Pancreas (tissue), 10 donors: Measurements from ENCODE around the gene TOM1. TPM values are rescaled to one million over a fixed set of nuclear protein-coding genes. Genes with fewer than 3 reads are reported as not detected.

Experiments used
- ATAC-seq, 4 donors: fragments of 200-7000 bp; cut with Tn5 transposase; one replicate each; pipeline versions ENCODE4 v1.8.0 to v1.9.1; 2020; ENCODE audit warnings: mild to moderate bottlenecking in 4 of 4, moderate library complexity in 4 of 4
- DNase-seq, 6 donors: peaks; one replicate each; pipeline ENCODE4 v3.0.0-alpha.2; 2020
- FAIRE-seq: peaks from 2 replicates; lab custom pipeline; 2012; peaks lifted over from hg19 to GRCh38; lab: Jason Lieb, UNC
- H3K27ac ChIP-seq, 4 donors: fragments of 200-600 bp; sonication (generic); 1 replicate in 3 of 4; 2 replicates in 1 of 4; pipeline versions ENCODE4 v1.5.0 to v1.8.0; 2020
- H3K27me3 ChIP-seq, 4 donors: fragments of 200-600 bp; one replicate each; pipeline ENCODE4 v1.8.0; 2021
- H3K36me3 ChIP-seq, 3 donors: fragments of 200-600 bp; sonication (generic) in 1 of 3; one replicate each; pipeline versions ENCODE4 v1.5.0 to v1.8.0; 2020 to 2021
- H3K4me1 ChIP-seq, 3 donors: fragments of 200-600 bp; one replicate each; pipeline ENCODE4 v1.8.0; 2021
- H3K4me3 ChIP-seq, 4 donors: fragments of 200-600 bp; sonication (generic) in 2 of 4; one replicate each; pipeline versions ENCODE4 v1.5.0 to v1.8.0; 2020 to 2021
- H3K9me3 ChIP-seq, 4 donors: fragments of 200-600 bp; one replicate each; pipeline ENCODE4 v1.8.0; 2021
- CTCF ChIP-seq, 4 donors: fragments of 200-600 bp; sonication (generic) in 3 of 4; IDR thresholded peaks; one replicate each; pipeline versions ENCODE4 v1.5.0 to v1.8.0; 2021; ENCODE audit warnings: antibody characterized with exemption in 4 of 4
- WGBS, 2 donors: extraction: QIAGEN DNeasy Blood & Tissue Kit; methylation state at CpG; one replicate each; pipeline ENCODE4 v1.1.7; 2013; 5-methylcytosine and 5-hydroxymethylcytosine counted together
- intact Hi-C, 3 donors: fragments of 100-400 bp; cut with DNase I; formaldehyde crosslinking; loops; one replicate each; pipeline versions ENCODE4 v1.11.1 to v1.14.2; 2022
- polyA plus RNA-seq, 2 donors: library from polyadenylated mRNA; stranded (reverse); fragments of 200-250 nt; gene quantifications; one replicate each; pipeline ENCODE4 v1.2.3, GENCODE V29; 2013
- total RNA-seq, 6 donors: library from RNA; stranded (reverse); fragmentation: NEBNext Ultra II Directional in 4 of 6; extraction: Animal tissue kit (Norgen Biotek cat#: 25700) in 4 of 6; gene quantifications; one replicate each; pipeline versions ENCODE4 v1.2.1 to v1.2.4, GENCODE V29; 2021 to 2023
- donor health status: healthy with polysubstance abuse.
- donor health status: DM: no; HTN: no; CAD: no; lungs with moderate emphysema.
- donor health status: DM: no; HTN: no; CAD: no.
- donor health status: control.
- donor health status: control.
- donor health status: Bipolar disorder and iron deficiency.
- donor health status: DM: yes; HTN: yes; CAD: no.
- donor health status: DM: no; HTN: no; CAD: no.
- donor health status: DM: no; HTN: no; CAD: no.
- donor health status: DM: yes; HTN: yes; CAD: no.

TOM1 gene
- total and polyA plus RNA-seq, 8 donors, result 18.4 to 33.7 (median 21.0) TPM

GRCh38 chr22:35353318-35353717 lies 53.6 kb downstream of the TOM1 start:
- Histone ChIP-seq H3K27me3 (no peaks in the 10 kb centered on the region), H3K9me3 (no peaks in the 10 kb centered on the region), H3K4me1 (peaks cover 0 to 12% (median 8%) of the 10 kb centered on the region in 3 donors), H3K4me3 (no peak overlapping the region), H3K36me3 (no peaks in the 10 kb centered on the region), H3K27ac (peak overlapping the region in 1 of 4 donors; percentile 51)
- ATAC-seq, result no peak
- no peak for TF ChIP-seq CTCF (IDR thresholded peaks at IDR 0.05)
- WGBS, 2 donors, result 68 to 74% methylated on average over 12 of the region's 12 CpGs
- FAIRE-seq, result no peak
- peak in 1 of 6 donors; percentile 49 for DNase-seq
- intact Hi-C loops, result loop anchor here in 1 of 3 donors (10.0 kb wide), 1 partner anchor 231 kb away; no protein-coding TSS in a partner anchor

GRCh38 chr22:35354068-35354467 lies 54.4 kb downstream of the TOM1 start:
- intact Hi-C loops, result loop anchor here in 1 of 3 donors (10.0 kb wide), 1 partner anchor 231 kb away; no protein-coding TSS in a partner anchor
- Histone ChIP-seq H3K27ac (no peak overlapping the region), H3K4me1 (peaks cover 0 to 12% (median 8%) of the 10 kb centered on the region in 3 donors), H3K27me3 (no peaks in the 10 kb centered on the region), H3K36me3 (no peaks in the 10 kb centered on the region), H3K9me3 (no peaks in the 10 kb centered on the region), H3K4me3 (no peak overlapping the region)
- WGBS, 2 donors, result 74 to 82% methylated on average over 4 of the region's 4 CpGs
- ATAC-seq (no peak), FAIRE-seq (no peak), DNase-seq (no peak)
- no peak for TF ChIP-seq CTCF (IDR thresholded peaks at IDR 0.05)

GRCh38 chr22:35357883-35358621 lies 58.4 kb downstream of the TOM1 start:
- H3K36me3 ChIP-seq, result no peaks in the 10 kb centered on the region
- H3K4me1 ChIP-seq, result no peaks in the 10 kb centered on the region
- no peaks in the 10 kb centered on the region for H3K9me3 ChIP-seq
- no peak overlapping the region for H3K4me3 ChIP-seq
- FAIRE-seq, result no peak
- no peak for ATAC-seq
- no peak overlapping the region for H3K27ac ChIP-seq
- intact Hi-C loops, result loop anchor here in 1 of 3 donors (10.0 kb wide), 1 partner anchor 227 kb away; no protein-coding TSS in a partner anchor
- no peak for TF ChIP-seq CTCF (IDR thresholded peaks at IDR 0.05)
- DNase-seq, result no peak
- H3K27me3 ChIP-seq, result no peaks in the 10 kb centered on the region
- 66 to 74% methylated on average over 6 of the region's 6 CpGs for WGBS, 2 donors

GRCh38 chr22:35359380-35360065 lies 59.8 kb downstream of the TOM1 start:
- ATAC-seq, result no peak
- Histone ChIP-seq H3K4me1 (no peaks in the 10 kb centered on the region), H3K27me3 (no peaks in the 10 kb centered on the region), H3K9me3 (no peaks in the 10 kb centered on the region), H3K36me3 (no peaks in the 10 kb centered on the region), H3K27ac (no peak overlapping the region), H3K4me3 (no peak overlapping the region)
- TF ChIP-seq CTCF (IDR thresholded peaks at IDR 0.05), result no peak
- DNase-seq, result no peak
- 84 to 87% methylated on average over 9 of the region's 9 CpGs for WGBS, 2 donors
- intact Hi-C loops, result loop anchor here in 1 of 3 donors (10.0 kb wide), 2 partner anchors 55 to 225 kb away; no protein-coding TSS in a partner anchor
- no peak for FAIRE-seq
